IMR-90 (cell line): ENCODE data around the gene CD40LG. TPM values are rescaled to one million over a fixed set of nuclear protein-coding genes. Genes with fewer than 3 reads are reported as not detected.

Source experiments
- ATAC-seq: fragments of 200-7000 bp; cut with Tn5 transposase; 2 replicates; pipeline ENCODE4 v1.9.1; 2020; ENCODE audit warnings: low read depth, mild to moderate bottlenecking, moderate library complexity
- BruUV-seq: library from RNA; stranded (reverse); fragments of 400-500 nt; replicated peaks from 2 replicates; lab custom pipeline; 2021; lab: Mats Ljungman, UMichigan
- CTCF ChIA-PET: fragments of 300-600 bp; formaldehyde crosslinking; extraction: SDS; loops from one replicate; lab custom pipeline; 2021; ENCODE audit warnings: antibody characterized with exemption; lab: Yijun Ruan, JAX
- POLR2A ChIA-PET: fragments of 300-600 bp; sonication (Branson Sonifier 250); formaldehyde crosslinking; loops from one replicate; lab custom pipeline; 2022; ENCODE audit warnings: antibody characterized with exemption; ENCODE audit not compliant: unreplicated experiment; lab: Charles Lee
- DNase-seq: peaks from one replicate; pipeline ENCODE4 v3.0.0; 2013
- H2AFZ ChIP-seq: replicated peaks from 2 replicates; pipeline ENCODE3; 2013; ENCODE audit warnings: low read length, mild to moderate bottlenecking; ENCODE audit not compliant: poor library complexity
- H2AK5ac ChIP-seq: 2 replicates; pipeline ENCODE4 v1.6.1; 2013; ENCODE audit warnings: low read depth, low read length, inconsistent platforms
- H2AK9ac ChIP-seq: replicated peaks from 2 replicates; pipeline ENCODE3; 2013; ENCODE audit warnings: mild to moderate bottlenecking, low read depth, low read length, moderate library complexity; ENCODE audit not compliant: poor library complexity
- H2BK120ac ChIP-seq: 2 replicates; pipeline ENCODE4 v1.6.1; 2013; ENCODE audit warnings: low read depth, low read length, inconsistent platforms
- H2BK15ac ChIP-seq: 3 replicates; pipeline ENCODE4 v1.6.1; 2013; ENCODE audit warnings: low read depth, low read length, inconsistent platforms
- H2BK20ac ChIP-seq: 2 replicates; pipeline ENCODE4 v1.6.1; 2013; ENCODE audit warnings: low read depth, mild to moderate bottlenecking, inconsistent platforms, low read length, moderate library complexity
- H2BK5ac ChIP-seq: 2 replicates; pipeline ENCODE4 v1.6.1; 2013; ENCODE audit warnings: mild to moderate bottlenecking, low read depth, low read length, inconsistent platforms; ENCODE audit not compliant: poor library complexity, severe bottlenecking
- H3K14ac ChIP-seq: replicated peaks from 2 replicates; pipeline ENCODE4 v1.6.1; 2013; ENCODE audit warnings: low read depth, low read length, inconsistent platforms
- H3K18ac ChIP-seq: 2 replicates; pipeline ENCODE4 v1.6.1; 2013; ENCODE audit warnings: low read depth, low read length, control low read depth
- H3K23ac ChIP-seq: 2 replicates; pipeline ENCODE4 v1.6.1; 2013; ENCODE audit warnings: low read depth, low read length, inconsistent platforms
- H3K27ac ChIP-seq: 2 replicates; pipeline ENCODE4 v1.5.1; 2013; ENCODE audit warnings: mild to moderate bottlenecking, control low read depth, low read length; ENCODE audit not compliant: insufficient read depth
- H3K27me3 ChIP-seq: 2 replicates; pipeline ENCODE4 v1.6.1; 2013; ENCODE audit warnings: low read length; ENCODE audit not compliant: control insufficient read depth, insufficient read depth
- H3K36me3 ChIP-seq: 2 replicates; pipeline ENCODE4 v1.6.1; 2013; ENCODE audit warnings: low read length, mixed read lengths; ENCODE audit not compliant: control insufficient read depth, insufficient read depth
- H3K4ac ChIP-seq: 2 replicates; pipeline ENCODE4 v1.6.1; 2013; ENCODE audit warnings: low read depth, low read length, inconsistent platforms
- H3K4me1 ChIP-seq: 2 replicates; pipeline ENCODE4 v1.6.1; 2013; ENCODE audit warnings: low read length, mixed read lengths; ENCODE audit not compliant: control insufficient read depth, insufficient read depth
- H3K4me2 ChIP-seq: 2 replicates; pipeline ENCODE4 v1.6.1; 2013; ENCODE audit warnings: low read depth, mild to moderate bottlenecking, control low read depth, low read length, moderate library complexity
- H3K4me3 ChIP-seq: 2 replicates; pipeline ENCODE4 v1.5.1; 2013; ENCODE audit warnings: low read depth, mild to moderate bottlenecking, control low read depth, low read length, moderate library complexity; ENCODE audit not compliant: insufficient read depth
- H3K56ac ChIP-seq: 2 replicates; pipeline ENCODE4 v1.6.1; 2013; ENCODE audit warnings: low read length, inconsistent platforms; ENCODE audit not compliant: insufficient read depth; ENCODE audit errors: extremely low read depth
- H3K79me1 ChIP-seq, 2 experiments: 2 replicates each; pipeline ENCODE4 v1.6.1; 2013; ENCODE audit warnings: low read length in 2 of 2, inconsistent platforms in 1 of 2, low read depth in 1 of 2
- H3K9ac ChIP-seq: 2 replicates; pipeline ENCODE4 v1.6.1; 2013; ENCODE audit warnings: low read depth, low read length, control low read depth
- H3K9me1 ChIP-seq: 2 replicates; pipeline ENCODE4 v1.6.1; 2013; ENCODE audit warnings: low read length, inconsistent platforms; ENCODE audit not compliant: insufficient read depth
- H3K9me3 ChIP-seq: 2 replicates; pipeline ENCODE4 v1.6.1; 2013; ENCODE audit warnings: low read length; ENCODE audit not compliant: control insufficient read depth, insufficient read depth
- H4K20me1 ChIP-seq: 2 replicates; pipeline ENCODE4 v1.6.1; 2013; ENCODE audit warnings: low read length, inconsistent platforms; ENCODE audit not compliant: insufficient read depth
- H4K5ac ChIP-seq: 2 replicates; pipeline ENCODE4 v1.6.1; 2013; ENCODE audit warnings: mild to moderate bottlenecking, low read depth, low read length, control low read depth
- H4K8ac ChIP-seq, 2 experiments: 2 replicates each; pipeline ENCODE4 v1.6.1; 2013; ENCODE audit warnings: low read depth in 2 of 2, low read length in 2 of 2, control low read depth in 1 of 2, inconsistent platforms in 1 of 2
- H4K91ac ChIP-seq: 2 replicates; pipeline ENCODE4 v1.6.1; 2013; ENCODE audit warnings: low read depth, low read length, inconsistent platforms; ENCODE audit not compliant: insufficient read depth
- BHLHE40 ChIP-seq: fragments of 150-350 bp; IDR thresholded peaks from 2 replicates; pipeline ENCODE4 v1.6.1; 2016; ENCODE audit warnings: mild to moderate bottlenecking, low read depth, low read length
- CEBPB ChIP-seq: IDR thresholded peaks from 2 replicates; pipeline ENCODE4 v1.6.1; 2012; ENCODE audit warnings: low read depth, low read length, improper control_type of control experiment
- CHD1 ChIP-seq: IDR thresholded peaks from 2 replicates; pipeline ENCODE4 v1.6.1; 2012; ENCODE audit warnings: low read depth, low read length, improper control_type of control experiment
- CTCF ChIP-seq: conservative IDR thresholded peaks from 2 replicates; pipeline ENCODE4 v1.5.1; 2012; ENCODE audit warnings: mild to moderate bottlenecking, low read depth, low read length, improper control_type of control experiment
- ELK1 ChIP-seq: fragments of 150-350 bp; IDR thresholded peaks from 2 replicates; pipeline ENCODE4 v1.6.1; 2016; ENCODE audit warnings: low read depth, mild to moderate bottlenecking, low read length, moderate library complexity, borderline replicate concordance
- MAFK ChIP-seq: IDR thresholded peaks from 2 replicates; pipeline ENCODE4 v1.6.1; 2012; ENCODE audit warnings: low read depth, low read length, improper control_type of control experiment
- MAZ ChIP-seq: IDR thresholded peaks from 2 replicates; pipeline ENCODE4 v1.6.1; 2012; ENCODE audit warnings: low read depth, mild to moderate bottlenecking, low read length, improper control_type of control experiment, moderate library complexity, borderline replicate concordance
- MXI1 ChIP-seq: IDR thresholded peaks from 2 replicates; pipeline ENCODE4 v1.6.1; 2012; ENCODE audit warnings: low read depth, mild to moderate bottlenecking, low read length, moderate library complexity, borderline replicate concordance
- NFE2L2 ChIP-seq: fragments of 150-350 bp; IDR thresholded peaks from 2 replicates; pipeline ENCODE4 v1.6.1; 2016; ENCODE audit warnings: low read depth, mild to moderate bottlenecking, low read length
- POLR2A ChIP-seq: IDR thresholded peaks from 2 replicates; pipeline ENCODE4 v1.6.1; 2012; ENCODE audit warnings: mild to moderate bottlenecking, low read depth, low read length
- RAD21 ChIP-seq: IDR thresholded peaks from 2 replicates; pipeline ENCODE4 v1.6.1; 2012; ENCODE audit warnings: low read length, improper control_type of control experiment
- RCOR1 ChIP-seq: IDR thresholded peaks from 2 replicates; pipeline ENCODE4 v1.6.1; 2012; ENCODE audit warnings: mild to moderate bottlenecking, low read length, improper control_type of control experiment; ENCODE audit not compliant: insufficient replicate concordance
- RFX5 ChIP-seq: IDR thresholded peaks from 2 replicates; pipeline ENCODE4 v1.8.0; 2012; ENCODE audit warnings: low read depth, mild to moderate bottlenecking, low read length, moderate library complexity
- SMC3 ChIP-seq: fragments of 150-350 bp; IDR thresholded peaks from 2 replicates; pipeline ENCODE4 v1.6.1; 2016; ENCODE audit warnings: low read depth, mild to moderate bottlenecking, antibody characterized with exemption, low read length, moderate library complexity
- USF2 ChIP-seq: fragments of 150-350 bp; IDR thresholded peaks from 2 replicates; pipeline ENCODE4 v1.6.1; 2017; ENCODE audit warnings: mild to moderate bottlenecking, antibody characterized with exemption, low read length, low read depth
- WGBS, 2 experiments: methylation state at CpG; one replicate each; pipeline versions ENCODE4 v1.1.5 to v1.1.7; 2013; ENCODE audit warnings: missing lambda C conversion rate in 2 of 2; ENCODE audit not compliant: insufficient read length in 1 of 2; ENCODE audit errors: extremely low coverage in 2 of 2; 5-methylcytosine and 5-hydroxymethylcytosine counted together
- dilution Hi-C: fragments of 300-500 bp; cut with HindIII; formaldehyde crosslinking; loops from one replicate; pipeline ENCODE4 v1.14.3; 2018; ENCODE audit warnings: low sequenced_read_pairs; ENCODE audit not compliant: unreplicated experiment
- in situ Hi-C: fragments of 300-500 bp; cut with MboI; formaldehyde crosslinking; loops from 3 replicates; pipeline ENCODE4 v1.14.3; 2019; ENCODE audit warnings: low sequenced_read_pairs, inconsistent platforms, mixed read lengths
- intact Hi-C: fragments of 100-400 bp; cut with micrococcal nuclease; formaldehyde crosslinking; loops from 2 replicates; pipeline ENCODE4 v1.10.0; 2022
- polyA plus RNA-seq, 3 experiments: library from polyadenylated mRNA; depleted of rRNA; stranded (reverse); fragments of >200 nt; gene quantifications; 2 replicates each; pipeline ENCODE4 v1.2.3, GENCODE V29; 2012; ENCODE audit warnings: low replicate concordance in 1 of 3
- total RNA-seq: library from RNA; depleted of rRNA; stranded (reverse); fragments of >200 nt; gene quantifications from 2 replicates; pipeline ENCODE4 v1.2.3, GENCODE V29; 2012

The CD40LG gene
- total and polyA plus RNA-seq, 2 of the 4 experiments (the other 2 are of a cell fraction), result not detected

- Histone ChIP-seq H4K20me1 (no peaks in the 10 kb centered on the region), H3K4ac (no peak overlapping the region), H3K23ac (no peak overlapping the region), H2AFZ (no peak overlapping the region), H2BK5ac (no peak overlapping the region), H3K56ac (no peak overlapping the region), H3K36me3 (no peaks in the 10 kb centered on the region), H2BK120ac (no peak overlapping the region), H4K8ac (no peak overlapping the region), H3K27me3 (peaks cover 2% of the 10 kb centered on the region), H2AK9ac (no peak overlapping the region), H2BK15ac (no peak overlapping the region), H3K27ac (no peak overlapping the region), H3K18ac (no peak overlapping the region), H2AK5ac (no peak overlapping the region), H3K9me1 (peaks cover 3% of the 10 kb centered on the region; the same call in 1 of the 2 replicates), H3K4me1 (no peaks in the 10 kb centered on the region), H4K5ac (no peak overlapping the region), H4K91ac (no peak overlapping the region), H3K9ac (no peak overlapping the region), H2BK20ac (no peak overlapping the region), H3K9me3 (peaks cover 4% of the 10 kb centered on the region), H3K4me3 (no peak overlapping the region), H3K14ac (no peak overlapping the region), H3K4me2 (no peak overlapping the region), H3K79me1 (no peaks in the 10 kb centered on the region)
- BruUV-seq, result no TSS peak
- no CpG with 5 or more reads among the region's 10 CpGs for WGBS, 2 experiments
- in situ Hi-C loops, result no loop called here
- TF ChIP-seq RFX5 (no peak), MXI1 (no peak), MAZ (no peak), USF2 (no peak), POLR2A (no peak), BHLHE40 (no peak), ELK1 (no peak), CTCF (no peak), RAD21 (no peak), CHD1 (no peak), MAFK (no peak), NFE2L2 (no peak), RCOR1 (no peak), CEBPB (no peak), SMC3 (no peak)
- ChIA-PET POLR2A (no interaction called here), CTCF (no interaction called here)
- no peak for DNase-seq
- intact Hi-C loops, result no loop called here
- dilution Hi-C loops, result no loop called here
- ATAC-seq, result no peak
Measured at GRCh38 chrX:136667446-136668168, 19.6 kb downstream of the CD40LG start.
